Measurements from ENCODE around the gene CTDP1. TPM values are rescaled to one million over a fixed set of nuclear protein-coding genes. Genes with fewer than 3 reads are reported as not detected.

Gene CTDP1
- total RNA-seq, 1 experiment from 2014 or later = 33.7 TPM

GRCh38 chr18:79702906-79703305 is 23.3 kb downstream of the CTDP1 start:
- no peak overlapping the region for H2BK15ac ChIP-seq (ENCODE audit: low read depth, low read length)
- H3K79me1 ChIP-seq (ENCODE audit: insufficient read depth, low read depth, low read length, poor library complexity, severe bottlenecking) = no peaks in the 10 kb centered on the region
- no peak overlapping the region for H3K27ac ChIP-seq (ENCODE audit: insufficient read length, low read depth, low read length)
- H3K4me2 ChIP-seq (ENCODE audit: insufficient read depth, insufficient read length, low read length) = no peak overlapping the region
- no peak overlapping the region for H4K8ac ChIP-seq (replicated peaks; ENCODE audit: insufficient read length, low read depth, low read length)
- no peak overlapping the region for H4K5ac ChIP-seq (ENCODE audit: insufficient read length, low read depth, low read length)
- H2AFZ ChIP-seq (ENCODE audit: low read length) = no peak overlapping the region
- no peak overlapping the region for H2BK20ac ChIP-seq (ENCODE audit: low read depth, low read length, poor library complexity, severe bottlenecking)
- no CpG with 5 or more reads among the region's 5 CpGs for WGBS (ENCODE audit: extremely low coverage, insufficient read length, low lambda C conversion rate)
- H3K27me3 ChIP-seq (ENCODE audit: insufficient read depth, low read length) = no peaks in the 10 kb centered on the region
- H3K79me2 ChIP-seq (ENCODE audit: insufficient read depth, low read length) = peaks cover 2% of the 10 kb centered on the region; the same call in 1 of the 2 replicates
- no peak overlapping the region for H2BK12ac ChIP-seq (ENCODE audit: insufficient read length, low read depth, low read length)
- H2AK5ac ChIP-seq (ENCODE audit: insufficient read length, low read length) = no peak overlapping the region
- H3K9me3 ChIP-seq (ENCODE audit: control insufficient read depth, low read depth, low read length) = no peaks in the 10 kb centered on the region
- no peak for DNase-seq
- no peak overlapping the region for H4K91ac ChIP-seq (ENCODE audit: insufficient read length, low read depth, low read length)
- no peak overlapping the region for H3K23ac ChIP-seq (ENCODE audit: insufficient read length, low read depth, low read length)
- H3K9ac ChIP-seq (ENCODE audit: extremely low read depth, insufficient read length, low read length) = no peak overlapping the region
- H3K4ac ChIP-seq (ENCODE audit: low read depth, low read length) = no peak overlapping the region
- TF ChIP-seq CTCF (conservative IDR thresholded peaks at IDR 0.05) = no peak
- no peaks in the 10 kb centered on the region for H3K9me3 Mint-ChIP-seq
- H3K56ac ChIP-seq (ENCODE audit: insufficient read length, low read depth, low read length) = no peak overlapping the region
- peaks cover 35 to 78% (median 73%) of the 10 kb centered on the region in 3 experiments; a peak in 6 of 7 replicates for H3K36me3 Mint-ChIP-seq (ENCODE audit: insufficient read depth in 1 of 3, low read depth in 3 of 3)
- no peak overlapping the region for H3T11ph ChIP-seq (ENCODE audit: low read length)
- no peak overlapping the region for H3K18ac ChIP-seq (ENCODE audit: insufficient read length, low read depth, low read length)
- H2BK120ac ChIP-seq (ENCODE audit: low read depth, low read length, poor library complexity, severe bottlenecking) = no peak overlapping the region
- no peaks in the 10 kb centered on the region for H3K4me1 Mint-ChIP-seq
- H2BK5ac ChIP-seq (ENCODE audit: insufficient read length, low read length) = no peak overlapping the region
- no peaks in the 10 kb centered on the region for H3K23me2 ChIP-seq (ENCODE audit: insufficient read length, low read depth, low read length, poor library complexity, severe bottlenecking)
- H3K4me1 ChIP-seq (ENCODE audit: insufficient read depth, low read length) = no peaks in the 10 kb centered on the region
- H3K27me3 Mint-ChIP-seq (ENCODE audit: low read depth) = no peaks in the 10 kb centered on the region; the same call in 1 of the 2 replicates
- H4K20me1 ChIP-seq (ENCODE audit: control insufficient read depth, insufficient read depth, insufficient read length) = no peaks in the 10 kb centered on the region
- H3K14ac ChIP-seq (ENCODE audit: insufficient read depth, low read length) = no peak overlapping the region
- H3K27ac Mint-ChIP-seq = no peak overlapping the region
- H3K4me3 Mint-ChIP-seq = no peak overlapping the region

Measured in H9 (cell line).